ENCODE results near the gene MAGEA8.
"Not testable (repeated sequence)": the region's sequence is repeated elsewhere in the genome, so short reads cannot be mapped to it uniquely, and the experiment has no call there.

The MAGEA8 gene

GRCh38 chrX:149908308-149908707 is 27.3 kb downstream of the MAGEA8 start:
- no peak for DNase-seq (ENCODE audit: low read depth)

GRCh38 chrX:149908727-149909126 is 27.7 kb downstream of the MAGEA8 start:
- no peak for DNase-seq (ENCODE audit: low read depth)

- no peak for DNase-seq (ENCODE audit: low read depth)
Measured at GRCh38 chrX:149909324-149910177, 28.6 kb downstream of the MAGEA8 start.

GRCh38 chrX:149910178-149910695 is 29.3 kb downstream of the MAGEA8 start:
- DNase-seq (ENCODE audit: low read depth), result no peak

- DNase-seq (ENCODE audit: low read depth), result no peak
Measured at GRCh38 chrX:149916745-149917392, 35.9 kb downstream of the MAGEA8 start.

- DNase-seq (ENCODE audit: low read depth), result not testable (repeated sequence)
Measured at GRCh38 chrX:149923836-149924235, 42.9 kb downstream of the MAGEA8 start.

GRCh38 chrX:149924434-149924833 is 43.5 kb downstream of the MAGEA8 start:
- DNase-seq (ENCODE audit: low read depth), result not testable (repeated sequence)

GRCh38 chrX:149927245-149927963 is 46.4 kb downstream of the MAGEA8 start:
- DNase-seq (ENCODE audit: low read depth), result not testable (repeated sequence)

GRCh38 chrX:149927964-149928258 is 46.9 kb downstream of the MAGEA8 start:
- DNase-seq (ENCODE audit: low read depth), result not testable (repeated sequence)

- not testable (repeated sequence) for DNase-seq (ENCODE audit: low read depth)
Measured at GRCh38 chrX:149928635-149929034, 47.7 kb downstream of the MAGEA8 start.

GRCh38 chrX:149929400-149929799 is 48.4 kb downstream of the MAGEA8 start, which contains the start of gene HSFX4:
HSFX4 (plus strand) TSS chrX:149929573; CDS start chrX:149929645, 72 bp downstream.
- DNase-seq (ENCODE audit: low read depth), result not testable (repeated sequence)

GRCh38 chrX:149931355-149931754 is 50.4 kb downstream of the MAGEA8 start:
- DNase-seq (ENCODE audit: low read depth), result not testable (repeated sequence)

- not testable (repeated sequence) for DNase-seq (ENCODE audit: low read depth)
Measured at GRCh38 chrX:149932150-149932549, 51.2 kb downstream of the MAGEA8 start.

GRCh38 chrX:149932970-149933369 is 52.0 kb downstream of the MAGEA8 start:
- DNase-seq (ENCODE audit: low read depth), result not testable (repeated sequence)

GRCh38 chrX:149933547-149933946 is 52.6 kb downstream of the MAGEA8 start:
- DNase-seq (ENCODE audit: low read depth), result not testable (repeated sequence)
